ENCODE measurements around the gene MBD6.

The MBD6 gene, protein sequence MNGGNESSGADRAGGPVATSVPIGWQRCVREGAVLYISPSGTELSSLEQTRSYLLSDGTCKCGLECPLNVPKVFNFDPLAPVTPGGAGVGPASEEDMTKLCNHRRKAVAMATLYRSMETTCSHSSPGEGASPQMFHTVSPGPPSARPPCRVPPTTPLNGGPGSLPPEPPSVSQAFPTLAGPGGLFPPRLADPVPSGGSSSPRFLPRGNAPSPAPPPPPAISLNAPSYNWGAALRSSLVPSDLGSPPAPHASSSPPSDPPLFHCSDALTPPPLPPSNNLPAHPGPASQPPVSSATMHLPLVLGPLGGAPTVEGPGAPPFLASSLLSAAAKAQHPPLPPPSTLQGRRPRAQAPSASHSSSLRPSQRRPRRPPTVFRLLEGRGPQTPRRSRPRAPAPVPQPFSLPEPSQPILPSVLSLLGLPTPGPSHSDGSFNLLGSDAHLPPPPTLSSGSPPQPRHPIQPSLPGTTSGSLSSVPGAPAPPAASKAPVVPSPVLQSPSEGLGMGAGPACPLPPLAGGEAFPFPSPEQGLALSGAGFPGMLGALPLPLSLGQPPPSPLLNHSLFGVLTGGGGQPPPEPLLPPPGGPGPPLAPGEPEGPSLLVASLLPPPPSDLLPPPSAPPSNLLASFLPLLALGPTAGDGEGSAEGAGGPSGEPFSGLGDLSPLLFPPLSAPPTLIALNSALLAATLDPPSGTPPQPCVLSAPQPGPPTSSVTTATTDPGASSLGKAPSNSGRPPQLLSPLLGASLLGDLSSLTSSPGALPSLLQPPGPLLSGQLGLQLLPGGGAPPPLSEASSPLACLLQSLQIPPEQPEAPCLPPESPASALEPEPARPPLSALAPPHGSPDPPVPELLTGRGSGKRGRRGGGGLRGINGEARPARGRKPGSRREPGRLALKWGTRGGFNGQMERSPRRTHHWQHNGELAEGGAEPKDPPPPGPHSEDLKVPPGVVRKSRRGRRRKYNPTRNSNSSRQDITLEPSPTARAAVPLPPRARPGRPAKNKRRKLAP

GRCh38 chr12:57522011-57522886 lies at the start of gene MBD6:
TSS of gene MBD6 (plus strand) at chr12:57522824. CDS start at chr12:57524304, 1,480 bp downstream.
- DNase-seq (ENCODE audit: low read depth in 3 of 3): peak; percentile 76 to 86 (median 77)

DNA sequence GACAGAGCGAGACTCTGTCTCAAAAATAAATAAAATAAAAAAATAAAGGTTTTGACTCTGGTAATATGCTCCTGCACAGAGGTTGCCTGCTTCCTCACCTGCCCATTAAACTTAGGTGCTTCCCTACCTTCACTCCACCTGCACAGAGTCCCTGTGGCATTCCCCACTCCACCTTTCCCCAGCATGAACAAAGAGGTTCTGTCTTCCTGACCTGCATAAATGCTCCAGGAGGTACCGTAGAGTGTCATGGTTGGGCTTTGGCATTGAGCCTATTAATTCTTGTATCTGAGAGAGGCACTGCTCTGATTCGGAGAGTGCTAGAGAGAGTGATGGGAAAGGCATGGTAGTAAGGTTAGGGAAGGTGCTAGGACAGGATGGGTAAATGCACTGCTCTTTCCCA lies 49.2 kb upstream of the MBD6 start:
- no peak for DNase-seq (ENCODE audit: low read depth in 3 of 3)

GRCh38 chr12:57473886-57474285 lies 48.7 kb upstream of the MBD6 start:
- no peak for DNase-seq (ENCODE audit: low read depth in 3 of 3)

DNA sequence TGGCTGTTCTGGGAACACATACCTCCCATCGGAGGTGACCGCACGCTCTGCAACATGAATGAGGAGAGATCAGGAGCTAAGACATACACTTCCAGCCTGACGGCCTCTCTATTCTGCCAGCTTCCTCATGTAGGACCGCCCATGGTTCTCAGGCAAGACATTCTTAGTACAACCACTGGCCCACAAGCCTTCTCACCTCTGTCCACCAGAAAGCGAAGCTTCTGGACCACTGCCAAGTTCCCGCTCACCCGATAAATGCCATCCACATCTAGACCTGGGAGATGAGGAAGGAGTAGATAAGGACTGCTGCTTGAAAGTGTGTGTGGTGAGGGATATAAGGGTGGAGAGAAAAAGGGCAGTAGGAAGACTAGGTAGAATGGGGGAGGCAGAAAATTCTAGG lies 48.2 kb upstream of the MBD6 start:
- no peak for DNase-seq (ENCODE audit: low read depth in 3 of 3)

DNA sequence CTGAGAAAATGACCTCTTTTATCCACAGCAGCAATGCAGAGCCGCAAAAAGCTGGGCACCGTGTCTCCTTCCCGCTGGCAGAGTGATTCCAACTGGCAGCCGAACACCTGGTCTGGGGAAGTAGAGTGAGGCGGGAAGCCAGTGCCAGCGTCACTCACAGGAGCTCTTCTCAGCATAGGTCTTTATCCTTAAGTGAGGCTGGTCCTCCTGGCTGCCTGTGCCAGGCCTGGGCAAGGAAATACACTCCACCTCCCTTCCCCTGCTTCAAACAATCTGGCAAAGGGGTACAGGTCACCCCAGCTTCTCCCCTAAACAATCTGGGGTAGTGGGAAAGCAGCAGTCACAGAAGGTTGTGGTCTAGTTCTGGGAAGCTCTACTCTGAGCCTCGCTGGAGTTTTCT lies 47.8 kb upstream of the MBD6 start:
- DNase-seq (ENCODE audit: low read depth in 3 of 3): no peak

- no peak for DNase-seq (ENCODE audit: low read depth in 3 of 3)
These were observed 47.1 kb upstream of the MBD6 start for GRCh38 chr12:57475271-57476161.

GRCh38 chr12:57476162-57476992 lies 46.2 kb upstream of the MBD6 start:
- DNase-seq (ENCODE audit: low read depth in 3 of 3): peak; percentile 55 to 80 (median 55)

DNA sequence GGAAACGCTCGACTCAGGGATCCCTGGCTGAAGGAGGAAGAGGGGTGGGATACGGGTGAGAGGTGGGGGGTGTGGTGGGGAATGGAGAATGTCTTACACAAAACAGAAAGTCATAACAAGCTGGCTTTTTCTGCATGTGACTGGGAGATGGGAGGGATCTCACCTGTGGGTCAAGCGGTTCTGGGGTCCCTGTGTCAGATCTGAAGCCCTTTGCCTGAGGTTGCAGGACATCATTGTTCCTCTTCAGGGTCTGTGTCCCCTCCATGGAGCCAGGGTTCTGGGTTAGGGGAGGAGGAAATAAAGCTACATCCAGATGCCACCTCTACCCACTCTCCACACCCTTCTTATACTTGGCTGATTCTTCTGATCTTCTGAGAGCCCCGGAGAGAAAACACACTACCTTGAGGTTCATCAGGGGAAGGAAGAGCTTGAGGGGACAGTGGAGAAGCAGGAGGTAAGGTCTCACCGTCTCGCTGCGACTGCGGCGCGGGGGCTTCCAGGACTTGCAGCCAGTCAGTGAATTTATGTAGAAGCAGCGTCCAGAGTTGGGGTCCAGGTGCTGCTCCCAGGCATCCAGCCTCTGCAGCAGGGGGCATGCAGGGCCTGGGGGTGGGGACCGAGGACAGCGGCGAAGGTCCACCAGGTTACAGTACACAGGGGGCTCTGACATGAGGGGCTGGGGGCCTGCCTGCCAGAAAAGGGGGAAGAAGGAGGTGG lies 45.5 kb upstream of the MBD6 start:
- no peak for DNase-seq (ENCODE audit: low read depth in 3 of 3)

GRCh38 chr12:57477710-57478681 lies 44.6 kb upstream of the MBD6 start:
- no peak for DNase-seq (ENCODE audit: low read depth in 3 of 3)

DNA sequence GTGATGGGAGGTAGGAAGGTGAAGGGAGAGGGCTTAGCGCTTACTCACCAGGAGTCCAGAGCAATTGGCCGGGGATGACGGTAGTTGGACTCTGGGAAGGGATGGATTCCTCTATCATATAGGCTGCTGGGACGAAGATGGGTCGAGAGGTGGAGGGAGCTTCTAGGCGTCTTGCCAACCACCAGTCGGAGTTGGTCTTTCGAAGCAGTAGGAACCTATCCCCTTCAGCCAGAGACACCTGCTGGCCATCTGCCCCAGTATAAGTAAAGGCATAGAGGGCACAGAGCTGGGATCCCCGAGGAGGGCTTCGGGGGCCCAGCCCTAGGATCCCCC lies 43.6 kb upstream of the MBD6 start:
- DNase-seq (ENCODE audit: low read depth in 3 of 3): no peak

GRCh38 chr12:57479376-57480115 lies 43.1 kb upstream of the MBD6 start, which contains the start of gene ARHGAP9:
TSS of gene ARHGAP9 (minus strand) at chr12:57479866. CDS start at chr12:57479406, 460 bp downstream.
- peak in 1 of 3 experiments; percentile 23 for DNase-seq (ENCODE audit: low read depth in 3 of 3)

DNA sequence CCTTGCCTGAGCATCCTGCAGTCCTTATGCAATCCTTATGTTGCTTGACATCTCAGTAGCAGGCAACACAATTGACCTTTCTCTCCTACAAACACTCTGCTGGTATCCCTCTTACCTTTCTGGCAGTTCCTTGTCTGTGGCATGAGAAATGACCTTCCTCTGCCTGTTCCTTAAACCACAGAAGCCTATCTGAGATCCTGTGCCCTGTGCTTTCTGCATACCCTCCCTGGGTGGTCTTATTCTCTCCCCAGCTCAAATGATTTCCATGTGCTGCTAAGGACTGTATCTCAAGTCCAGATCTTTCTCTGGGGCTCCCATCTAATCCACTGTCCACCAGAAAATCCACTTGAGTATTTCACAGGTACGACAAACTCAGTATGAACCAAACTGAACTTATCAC lies 41.0 kb upstream of the MBD6 start:
- no peak for DNase-seq (ENCODE audit: low read depth in 3 of 3)

DNA sequence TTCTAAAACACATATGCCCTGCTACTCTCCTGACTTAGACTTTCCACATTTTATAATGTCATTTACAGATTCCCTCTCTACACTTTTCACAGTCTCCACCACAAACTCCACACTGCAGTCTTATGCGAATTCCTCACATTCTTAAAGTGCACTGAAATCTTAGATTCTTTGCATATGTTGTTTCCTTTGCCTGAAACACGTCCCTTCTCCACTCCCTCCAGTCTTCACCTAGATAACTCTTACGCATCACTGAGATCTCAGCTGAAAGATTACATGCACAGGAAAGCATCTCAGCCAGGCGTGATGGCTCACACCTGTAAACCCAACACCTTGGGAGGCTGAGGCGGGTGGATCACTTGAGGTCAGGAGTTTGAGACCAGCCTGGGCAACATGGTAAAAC lies 39.2 kb upstream of the MBD6 start:
- DNase-seq (ENCODE audit: low read depth in 3 of 3): no peak

GRCh38 chr12:57485695-57486094 lies 36.9 kb upstream of the MBD6 start:
- no peak for DNase-seq (ENCODE audit: low read depth in 3 of 3)

GRCh38 chr12:57487055-57487596 lies 35.5 kb upstream of the MBD6 start:
- DNase-seq (ENCODE audit: low read depth in 3 of 3): no peak

DNA sequence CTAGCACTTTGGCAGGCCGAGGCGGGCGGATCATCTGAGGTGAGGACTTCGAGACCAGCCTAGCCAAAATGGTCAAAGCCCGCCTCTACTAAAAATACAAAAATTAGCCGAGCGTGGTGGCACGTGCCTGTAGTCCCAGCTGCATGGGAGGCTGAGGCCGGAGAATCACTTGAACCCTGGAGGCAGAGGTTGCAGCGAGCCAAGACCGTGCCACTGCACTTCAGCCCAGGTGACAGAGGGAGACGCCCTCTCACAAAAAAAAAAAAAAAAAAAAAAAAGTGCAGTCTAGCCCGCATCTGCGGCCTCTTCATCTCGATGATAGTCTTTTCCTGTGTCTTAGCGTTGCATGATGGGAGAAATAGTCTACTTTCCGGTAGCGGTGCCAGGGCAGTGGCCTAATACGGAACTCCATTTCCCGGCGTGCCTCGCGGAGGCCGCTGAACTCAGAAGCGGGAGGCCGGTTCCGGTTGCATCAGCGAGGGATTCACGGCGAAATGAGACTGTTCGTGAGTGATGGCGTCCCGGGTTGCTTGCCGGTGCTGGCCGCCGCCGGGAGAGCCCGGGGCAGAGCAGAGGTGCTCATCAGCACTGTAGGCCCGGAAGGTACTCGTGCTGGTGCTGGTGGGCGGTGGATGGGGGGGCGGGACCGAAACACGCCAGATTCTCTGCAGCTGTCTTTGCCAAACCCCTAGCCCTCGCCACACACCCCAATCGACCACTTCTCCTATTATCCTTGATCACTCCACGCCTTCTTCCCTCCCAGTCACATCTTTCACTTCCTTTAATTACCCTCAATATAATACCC lies 34.8 kb upstream of the MBD6 start, which contains the start of gene MARS1:
TSS of gene MARS1 (plus strand) at position 472 of the 805 bp plus-strand sequence. CDS start at position 495, 23 bp downstream.
- DNase-seq (ENCODE audit: low read depth in 3 of 3): peak; percentile 76 to 90 (median 90)
